Upper lobe of left lung (tissue), 4 donors: ENCODE data around the gene SAMD4B.

ENCODE experiments used
- CTCF ChIP-seq, 6 experiments: fragments of 450-650 bp in 4 of 6; fragments of 200-600 bp in 2 of 6; sonication (generic) in 2 of 6; IDR thresholded peaks; one replicate each; pipeline ENCODE4 v1.5.1; 2016 to 2019; ENCODE audit warnings: antibody characterized with exemption in 6 of 6
- POLR2A ChIP-seq, 4 donors: fragments of 450-650 bp; IDR thresholded peaks; one replicate each; pipeline ENCODE4 v1.5.1; 2016 to 2017; ENCODE audit warnings: antibody characterized with exemption in 4 of 4, mild to moderate bottlenecking in 2 of 4
- POLR2AphosphoS5 ChIP-seq, 2 donors: sonication (generic); formaldehyde crosslinking; IDR thresholded peaks; one replicate each; pipeline ENCODE4 v1.5.1; 2017; ENCODE audit warnings: antibody characterized with exemption in 2 of 2

GRCh38 chr19:39369200-39369599 is 27.0 kb downstream of the SAMD4B start:
- TF ChIP-seq POLR2A (IDR thresholded peaks at IDR 0.05): no peak
- TF ChIP-seq CTCF (IDR thresholded peaks at IDR 0.05): no peak
- no peak for TF ChIP-seq POLR2AphosphoS5 (IDR thresholded peaks at IDR 0.05)
